ENCODE data around the gene EPHB1.

DNA sequence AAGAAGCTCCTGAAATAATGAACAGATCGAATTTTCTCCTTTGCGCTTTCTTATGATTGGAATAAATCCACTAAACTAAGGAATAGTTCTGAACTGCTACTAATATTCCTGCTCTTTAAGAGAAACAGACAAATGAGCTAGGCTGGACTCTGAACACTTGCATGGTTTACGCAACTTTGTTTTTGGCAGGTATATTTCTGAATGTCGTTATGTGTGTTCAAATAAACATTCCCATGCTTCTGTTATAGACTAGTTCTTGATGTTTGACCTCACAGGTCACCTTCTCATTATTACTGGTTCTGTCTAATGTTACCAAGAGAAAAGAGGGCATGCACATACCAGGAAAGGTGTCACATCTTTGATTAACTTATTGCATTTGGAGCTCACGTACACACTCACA is 418.2 kb downstream of the EPHB1 start:
- no peak for TF ChIP-seq POLR2AphosphoS5 (IDR thresholded peaks at IDR 0.05)
- TF ChIP-seq POLR2A (IDR thresholded peaks at IDR 0.05), result no peak
- TF ChIP-seq, protein P1, sequence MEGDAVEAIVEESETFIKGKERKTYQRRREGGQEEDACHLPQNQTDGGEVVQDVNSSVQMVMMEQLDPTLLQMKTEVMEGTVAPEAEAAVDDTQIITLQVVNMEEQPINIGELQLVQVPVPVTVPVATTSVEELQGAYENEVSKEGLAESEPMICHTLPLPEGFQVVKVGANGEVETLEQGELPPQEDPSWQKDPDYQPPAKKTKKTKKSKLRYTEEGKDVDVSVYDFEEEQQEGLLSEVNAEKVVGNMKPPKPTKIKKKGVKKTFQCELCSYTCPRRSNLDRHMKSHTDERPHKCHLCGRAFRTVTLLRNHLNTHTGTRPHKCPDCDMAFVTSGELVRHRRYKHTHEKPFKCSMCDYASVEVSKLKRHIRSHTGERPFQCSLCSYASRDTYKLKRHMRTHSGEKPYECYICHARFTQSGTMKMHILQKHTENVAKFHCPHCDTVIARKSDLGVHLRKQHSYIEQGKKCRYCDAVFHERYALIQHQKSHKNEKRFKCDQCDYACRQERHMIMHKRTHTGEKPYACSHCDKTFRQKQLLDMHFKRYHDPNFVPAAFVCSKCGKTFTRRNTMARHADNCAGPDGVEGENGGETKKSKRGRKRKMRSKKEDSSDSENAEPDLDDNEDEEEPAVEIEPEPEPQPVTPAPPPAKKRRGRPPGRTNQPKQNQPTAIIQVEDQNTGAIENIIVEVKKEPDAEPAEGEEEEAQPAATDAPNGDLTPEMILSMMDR (IDR thresholded peaks at IDR 0.05), result no peak
